H1 (cell line): Measurements from ENCODE around the gene GRIA3. TPM values are rescaled to one million over a fixed set of nuclear protein-coding genes. Genes with fewer than 3 reads are reported as not detected.

Experiments used
- CHD7 ChIP-seq: fragments of 300-600 bp; sonication (generic); IDR thresholded peaks from 2 replicates; pipeline ENCODE4 v1.7.1; 2012; ENCODE audit warnings: low read length, moderate library complexity, mild to moderate bottlenecking, inconsistent platforms; ENCODE audit not compliant: insufficient replicate concordance
- E2F6 ChIP-seq: IDR thresholded peaks from 2 replicates; pipeline ENCODE4 v1.6.1; 2012; ENCODE audit warnings: inconsistent platforms
- GTF2F1 ChIP-seq: IDR thresholded peaks from 2 replicates; pipeline ENCODE4 v1.6.1; 2012; ENCODE audit warnings: low read depth, low read length, improper control_type of control experiment, borderline replicate concordance
- JUN ChIP-seq: IDR thresholded peaks from 2 replicates; pipeline ENCODE4 v1.6.1; 2011; ENCODE audit warnings: low read depth, mild to moderate bottlenecking, improper control_type of control experiment, low read length
- RFX5 ChIP-seq: IDR thresholded peaks from 2 replicates; pipeline ENCODE4 v1.6.1; 2011; ENCODE audit warnings: low read depth, low read length, improper control_type of control experiment, borderline replicate concordance
- SRF ChIP-seq: IDR thresholded peaks from 2 replicates; pipeline ENCODE4 v1.6.1; 2011; ENCODE audit warnings: mild to moderate bottlenecking, low read depth, low read length, moderate library complexity
- SUZ12 ChIP-seq: fragments of 200-600 bp; sonication (generic); IDR thresholded peaks from 2 replicates; pipeline ENCODE4 v1.6.1; 2012; ENCODE audit warnings: mild to moderate bottlenecking, inconsistent platforms, low read length, moderate library complexity, mixed read lengths
- TBP ChIP-seq: IDR thresholded peaks from 2 replicates; pipeline ENCODE4 v1.6.1; 2011; ENCODE audit warnings: low read depth, low read length, improper control_type of control experiment
- YY1 ChIP-seq: IDR thresholded peaks from 2 replicates; pipeline ENCODE4 v1.6.1; 2011; ENCODE audit warnings: low read depth, mild to moderate bottlenecking, low read length
- ZNF274 ChIP-seq: IDR thresholded peaks from 2 replicates; pipeline ENCODE4 v1.7.0; 2012; ENCODE audit warnings: low read length, borderline replicate concordance; ENCODE audit errors: extremely low read depth
- polyA plus RNA-seq, 7 experiments: library from polyadenylated mRNA; depleted of rRNA in 3 of 7; stranded (reverse) in 5 of 7; unstranded in 2 of 7; fragments of >200 nt in 5 of 7; fragments of 200-250 nt in 2 of 7; gene quantifications; 1 replicate in 5 of 7; 2 replicates in 1 of 7; 4 replicates in 1 of 7; pipeline versions ENCODE4 v1.2.1 to v1.2.3, GENCODE V29; 2011 to 2013; ENCODE audit warnings: missing spikeins in 2 of 7, mixed read lengths in 2 of 7
- total RNA-seq: library from RNA; stranded (reverse); fragmentation: NEBNext Ultra II Directional; extraction: Animal tissue kit (Norgen Biotek cat#: 25700); gene quantifications from 2 replicates; pipeline ENCODE4 v1.2.1, GENCODE V29; 2021

GRIA3 gene
- total and polyA plus RNA-seq, 2 of the 8 experiments (the other 6 are each of a cell fraction or from before 2014, with no cell fraction given) = 2.6 to 3.0 TPM

- no peak for TF ChIP-seq CHD7
- no peak for TF ChIP-seq RFX5
- TF ChIP-seq ZNF274 = no peak
- no peak for TF ChIP-seq JUN
- TF ChIP-seq SUZ12 = no peak
- no peak for TF ChIP-seq E2F6
- TF ChIP-seq TBP = no peak
- TF ChIP-seq GTF2F1 = no peak
- TF ChIP-seq SRF = no peak
- no peak for TF ChIP-seq YY1
These were observed 8.5 kb upstream of the GRIA3 start (continued) for GRCh38 chrX:123175366-123176122.
